Transverse colon (tissue), 4 donors: ENCODE results near the gene KRTCAP2. TPM values are rescaled to one million over a fixed set of nuclear protein-coding genes. Genes with fewer than 3 reads are reported as not detected.

Source experiments
- DNase-seq: peaks from one replicate; pipeline ENCODE4 v3.0.0-alpha.2; 2019
- H3K27ac ChIP-seq, 4 donors: fragments of 200-600 bp; sonication (generic); 2 replicates each; pipeline ENCODE4 v1.5.1; 2016 to 2018; ENCODE audit warnings: inconsistent platforms in 4 of 4
- H3K27me3 ChIP-seq: fragments of 200-600 bp; sonication (generic); 2 replicates; pipeline ENCODE4 v1.5.1; 2017; ENCODE audit warnings: inconsistent platforms
- H3K36me3 ChIP-seq, 4 donors: fragments of 200-600 bp; sonication (generic); 2 replicates each; pipeline ENCODE4 v1.5.1; 2017 to 2019; ENCODE audit warnings: inconsistent platforms in 4 of 4
- H3K4me1 ChIP-seq, 4 donors: fragments of 200-600 bp; sonication (generic); 2 replicates each; pipeline ENCODE4 v1.5.1; 2017 to 2020; ENCODE audit warnings: inconsistent platforms in 4 of 4
- H3K4me3 ChIP-seq, 4 donors: fragments of 200-600 bp; sonication (generic); 1 replicate in 1 of 4; 2 replicates in 3 of 4; pipeline versions ENCODE4 v1.5.1 to v1.6.1; 2017 to 2019; ENCODE audit warnings: inconsistent platforms in 4 of 4
- H3K9me3 ChIP-seq, 2 donors: fragments of 200-600 bp; sonication (generic); 2 replicates each; pipeline ENCODE4 v1.5.1; 2017 to 2019; ENCODE audit warnings: inconsistent platforms in 2 of 2
- CTCF ChIP-seq, 5 experiments: fragments of 200-600 bp in 3 of 5; fragments of 450-650 bp in 2 of 5; sonication (generic) in 3 of 5; IDR thresholded peaks; 1 replicate in 2 of 5; 2 replicates in 3 of 5; pipeline ENCODE4 v1.5.1; 2016 to 2017; ENCODE audit warnings: antibody characterized with exemption in 5 of 5, inconsistent platforms in 3 of 5, mild to moderate bottlenecking in 2 of 5, moderate library complexity in 1 of 5
- EP300 ChIP-seq: sonication (generic); formaldehyde crosslinking; IDR thresholded peaks from one replicate; pipeline ENCODE4 v1.6.1; 2017; ENCODE audit warnings: antibody characterized with exemption, low read depth
- POLR2A ChIP-seq: fragments of 450-650 bp; IDR thresholded peaks from one replicate; pipeline ENCODE4 v1.6.1; 2016; ENCODE audit warnings: antibody characterized with exemption, mild to moderate bottlenecking, moderate library complexity
- POLR2AphosphoS5 ChIP-seq, 3 donors: sonication (generic); formaldehyde crosslinking; IDR thresholded peaks; one replicate each; pipeline ENCODE4 v1.6.1; 2016; ENCODE audit warnings: antibody characterized with exemption in 3 of 3
- WGBS, 2 donors: methylation state at CpG; one replicate each; pipeline ENCODE4 v1.1.5; 2018; ENCODE audit warnings: low coverage in 1 of 2; 5-methylcytosine and 5-hydroxymethylcytosine counted together
- in situ Hi-C, 4 donors: fragments of 200-750 bp; cut with MboI; loops; one replicate each; pipeline versions ENCODE4 v1.15.0 to v1.15.1; 2017; ENCODE audit warnings: low sequenced_read_pairs in 3 of 4, low pct_ligation_motif_present in 1 of 4, low pct_unique_long_range_greater_than_20kb in 1 of 4
- intact Hi-C: fragments of 100-400 bp; cut with DNase I; formaldehyde crosslinking; loops from one replicate; pipeline ENCODE4 v1.15.1; 2023; ENCODE audit warnings: low total_unique reads
- total RNA-seq, 4 donors: library from RNA; depleted of rRNA; stranded (reverse); fragments of >200 nt; gene quantifications; one replicate each; pipeline ENCODE4 v1.1.0, GENCODE V29; 2016

KRTCAP2 gene
- total RNA-seq, 4 donors from 2014 or later: 106 to 240 (median 131) TPM

GRCh38 chr1:155181371-155182051 lies 8.4 kb upstream of the KRTCAP2 start:
- in situ Hi-C loops (no loop called here), intact Hi-C loops (no loop called here)
- no peak for TF ChIP-seq EP300
- TF ChIP-seq POLR2AphosphoS5 (IDR thresholded peaks at IDR 0.05): no peak
- no peak for TF ChIP-seq CTCF (IDR thresholded peaks at IDR 0.05)
- TF ChIP-seq POLR2A: no peak
- Histone ChIP-seq H3K4me1 (peaks cover 10 to 24% (median 21%) of the 10 kb centered on the region in 4 donors), H3K9me3 (no peaks in the 10 kb centered on the region), H3K4me3 (no peak overlapping the region), H3K36me3 (no peaks in the 10 kb centered on the region), H3K27ac (no peak overlapping the region), H3K27me3 (no peaks in the 10 kb centered on the region)
- DNase-seq: no peak
- WGBS, 2 donors: 95 to 100% methylated on average over 2 to 18 of the region's 18 CpGs

DNA sequence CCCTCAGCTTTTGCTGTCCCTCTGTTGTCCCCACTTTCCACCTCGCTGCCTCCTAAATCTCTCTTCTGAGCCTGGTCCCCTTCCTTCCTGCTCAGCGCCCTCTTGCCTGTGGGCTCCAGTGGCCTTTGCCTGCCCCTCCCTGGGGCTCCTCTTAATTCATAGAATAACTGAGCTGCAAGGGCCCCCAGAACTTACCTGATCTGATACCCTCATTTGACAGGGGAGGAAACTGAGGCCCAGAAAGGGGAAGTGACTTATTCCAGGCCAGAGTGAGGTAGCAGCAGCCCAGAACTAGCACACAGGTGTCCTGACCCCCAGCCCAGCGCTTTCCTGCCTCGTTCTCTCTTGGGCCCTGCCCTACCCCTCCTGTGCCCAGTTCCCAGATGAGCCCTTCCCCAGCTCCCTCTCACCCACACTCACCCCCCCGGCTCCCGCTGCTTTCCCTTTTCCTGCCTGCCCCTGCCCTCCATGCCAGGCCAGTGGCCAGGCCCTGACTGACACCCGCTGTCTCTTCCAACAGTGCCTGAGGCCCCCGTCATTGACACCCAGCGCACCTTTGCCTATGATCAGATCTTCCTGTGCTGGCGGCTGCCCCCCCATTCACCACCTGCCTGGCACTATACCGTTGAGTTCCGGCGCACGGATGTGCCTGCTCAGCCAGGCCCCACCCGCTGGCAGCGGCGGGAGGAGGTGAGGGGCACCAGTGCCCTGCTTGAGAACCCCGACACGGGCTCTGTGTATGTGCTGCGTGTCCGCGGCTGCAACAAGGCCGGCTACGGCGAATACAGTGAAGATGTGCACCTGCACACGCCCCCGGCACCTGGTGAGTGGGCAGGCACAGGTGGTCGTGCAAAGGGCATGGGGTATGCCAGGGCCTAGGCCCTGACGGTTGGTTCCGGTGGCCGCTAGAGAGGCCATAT lies 6.3 kb upstream of the KRTCAP2 start:
- 86 to 100% methylated on average over 2 to 31 of the region's 31 CpGs for WGBS, 2 donors
- TF ChIP-seq POLR2AphosphoS5 (IDR thresholded peaks at IDR 0.05): no peak
- no peak for TF ChIP-seq POLR2A
- no peak for TF ChIP-seq EP300
- no peak for TF ChIP-seq CTCF (IDR thresholded peaks at IDR 0.05)
- Histone ChIP-seq H3K4me1 (peaks cover 6 to 10% (median 9%) of the 10 kb centered on the region in 4 donors), H3K36me3 (no peaks in the 10 kb centered on the region), H3K9me3 (no peaks in the 10 kb centered on the region), H3K27ac (no peak overlapping the region), H3K4me3 (no peak overlapping the region), H3K27me3 (peaks cover 1% of the 10 kb centered on the region)
- intact Hi-C loops (no loop called here), in situ Hi-C loops (no loop called here)
- no peak for DNase-seq

GRCh38 chr1:155178441-155179111 lies 5.5 kb upstream of the KRTCAP2 start:
- H3K9me3 ChIP-seq: no peaks in the 10 kb centered on the region
- intact Hi-C loops: no loop called here
- H3K36me3 ChIP-seq: no peaks in the 10 kb centered on the region
- DNase-seq: peak; percentile 24
- in situ Hi-C loops: no loop called here
- no peak overlapping the region for H3K27ac ChIP-seq
- H3K4me3 ChIP-seq: no peak overlapping the region
- peaks cover 9 to 17% (median 13%) of the 10 kb centered on the region in 4 donors for H3K4me1 ChIP-seq
- TF ChIP-seq EP300 (no peak), CTCF (IDR thresholded peaks at IDR 0.05) (no peak), POLR2A (no peak), POLR2AphosphoS5 (IDR thresholded peaks at IDR 0.05) (no peak)
- H3K27me3 ChIP-seq: peaks cover 6% of the 10 kb centered on the region
- WGBS, 2 donors: 73 to 88% methylated on average over 10 to 30 of the region's 30 CpGs

GRCh38 chr1:155177918-155178281 lies 4.8 kb upstream of the KRTCAP2 start:
- in situ Hi-C loops (no loop called here), intact Hi-C loops (no loop called here)
- no peaks in the 10 kb centered on the region for H3K9me3 ChIP-seq
- H3K27me3 ChIP-seq: peaks cover 6% of the 10 kb centered on the region
- no peak for DNase-seq
- H3K4me3 ChIP-seq: no peak overlapping the region
- 96% methylated on average over 9 of the region's 9 CpGs; no CpG with 5 or more reads in 1 of the 2 donors for WGBS, 2 donors
- H3K36me3 ChIP-seq: no peaks in the 10 kb centered on the region
- no peak overlapping the region for H3K27ac ChIP-seq
- TF ChIP-seq POLR2A (no peak), EP300 (no peak), POLR2AphosphoS5 (IDR thresholded peaks at IDR 0.05) (no peak), CTCF (IDR thresholded peaks at IDR 0.05) (no peak)
- H3K4me1 ChIP-seq: peaks cover 9 to 20% (median 16%) of the 10 kb centered on the region in 4 donors
